HEK293 (cell line): ENCODE results near the gene R3HDM2.

Experiments
- CTCF ChIA-PET: fragments of 350-600 bp; formaldehyde crosslinking; extraction: SDS; loops from one replicate; lab custom pipeline; 2021; ENCODE audit warnings: antibody characterized with exemption; lab: Yijun Ruan, JAX
- POLR2A ChIA-PET: fragments of 300-600 bp; formaldehyde crosslinking; extraction: SDS; loops from one replicate; lab custom pipeline; 2020; ENCODE audit warnings: antibody characterized with exemption, inconsistent platforms; lab: Yijun Ruan, JAX
- H3K27ac ChIP-seq: fragments of 200-500 bp; sonication (Bioruptor generic); 2 replicates; pipeline ENCODE4 v1.5.1; 2014; ENCODE audit warnings: low read depth, low read length, control low read depth, inconsistent platforms; ENCODE audit errors: extremely low read depth
- H3K36me3 ChIP-seq, 2 experiments: fragments of 200-500 bp in 1 of 2; sonication (Bioruptor generic) in 1 of 2; 1 replicate in 1 of 2; 2 replicates in 1 of 2; pipeline ENCODE4 v1.5.1; 2014 to 2017; ENCODE audit warnings: inconsistent platforms in 2 of 2, low read length in 2 of 2; ENCODE audit not compliant: control insufficient read depth in 2 of 2, insufficient read depth in 1 of 2
- H3K4me1 ChIP-seq: fragments of 200-500 bp; sonication (Bioruptor generic); 2 replicates; pipeline ENCODE4 v1.5.1; 2014; ENCODE audit warnings: mild to moderate bottlenecking, low read length, inconsistent platforms; ENCODE audit not compliant: control insufficient read depth, insufficient read depth
- H3K4me3 ChIP-seq: 2 replicates; pipeline ENCODE4 v1.5.1; 2011; ENCODE audit warnings: low read depth, mild to moderate bottlenecking, control low read depth, low read length, moderate library complexity
- H3K9me3 ChIP-seq: fragments of 200-500 bp; sonication (Bioruptor generic); 2 replicates; pipeline ENCODE4 v1.5.1; 2014; ENCODE audit warnings: low read depth, low read length, inconsistent platforms; ENCODE audit not compliant: control insufficient read depth, insufficient read depth
- GLIS2 ChIP-seq: fragments of 450-650 bp; formaldehyde crosslinking; IDR thresholded peaks from 2 replicates; pipeline ENCODE4 v1.5.1; 2016; ENCODE audit warnings: missing biosample characterization, missing genetic modification characterization
- HOXD13 ChIP-seq: sonication (generic); formaldehyde crosslinking; IDR thresholded peaks from 2 replicates; pipeline ENCODE4 v1.8.0; 2022; ENCODE audit warnings: missing genetic modification reagents, borderline replicate concordance
- KLF8 ChIP-seq: fragments of 450-650 bp; formaldehyde crosslinking; IDR thresholded peaks from 2 replicates; pipeline ENCODE4 v1.5.1; 2016; ENCODE audit warnings: missing biosample characterization, missing genetic modification characterization
- SCRT2 ChIP-seq: fragments of 450-650 bp; formaldehyde crosslinking; IDR thresholded peaks from 2 replicates; pipeline ENCODE4 v1.5.1; 2016; ENCODE audit warnings: missing biosample characterization, missing genetic modification characterization
- SP7 ChIP-seq: fragments of 450-650 bp; formaldehyde crosslinking; IDR thresholded peaks from 2 replicates; pipeline ENCODE4 v1.5.1; 2016; ENCODE audit warnings: missing biosample characterization, missing genetic modification characterization
- TRIM28 ChIP-seq: IDR thresholded peaks from 2 replicates; pipeline ENCODE4 v1.6.1; 2011; ENCODE audit warnings: low read length, control low read depth, borderline replicate concordance
- ZBTB7A ChIP-seq: fragments of 450-650 bp; formaldehyde crosslinking; IDR thresholded peaks from 2 replicates; pipeline ENCODE4 v1.5.1; 2016; ENCODE audit warnings: low read depth, missing biosample characterization, missing genetic modification characterization
- ZFHX2 ChIP-seq: fragments of 450-650 bp; formaldehyde crosslinking; conservative IDR thresholded peaks from 2 replicates; pipeline ENCODE4 v1.5.1; 2016; ENCODE audit warnings: missing biosample characterization, missing genetic modification characterization
- ZFP41 ChIP-seq: fragments of 450-650 bp; formaldehyde crosslinking; IDR thresholded peaks from 2 replicates; pipeline ENCODE4 v1.5.1; 2016; ENCODE audit warnings: missing biosample characterization, missing genetic modification characterization, borderline replicate concordance
- ZNF211 ChIP-seq: fragments of 450-650 bp; formaldehyde crosslinking; IDR thresholded peaks from 2 replicates; pipeline ENCODE4 v1.5.1; 2016; ENCODE audit warnings: low read depth, missing biosample characterization, missing genetic modification characterization
- ZNF24 ChIP-seq: fragments of 450-650 bp; formaldehyde crosslinking; IDR thresholded peaks from 2 replicates; pipeline ENCODE4 v1.5.1; 2016; ENCODE audit warnings: missing biosample characterization, missing genetic modification characterization
- ZNF549 ChIP-seq: fragments of 450-650 bp; IDR thresholded peaks from 2 replicates; pipeline ENCODE4 v1.5.1; 2018; ENCODE audit warnings: missing biosample characterization, missing genetic modification characterization, mild to moderate bottlenecking, inconsistent platforms, moderate library complexity
- ZNF558 ChIP-seq: fragments of 450-650 bp; formaldehyde crosslinking; IDR thresholded peaks from 2 replicates; pipeline ENCODE4 v1.5.1; 2016; ENCODE audit warnings: missing biosample characterization, missing genetic modification characterization
- ZSCAN16 ChIP-seq: fragments of 450-650 bp; formaldehyde crosslinking; IDR thresholded peaks from 2 replicates; pipeline ENCODE4 v1.5.1; 2016; ENCODE audit warnings: missing biosample characterization, missing genetic modification characterization
- TF ChIP-seq, protein P1 (sequence below): fragments of 450-650 bp; formaldehyde crosslinking; IDR thresholded peaks from 2 replicates; pipeline ENCODE4 v1.5.1; 2016; ENCODE audit warnings: missing biosample characterization, missing genetic modification characterization
- TF ChIP-seq, protein P2 (sequence below): fragments of 450-650 bp; formaldehyde crosslinking; IDR thresholded peaks from 2 replicates; pipeline ENCODE4 v1.5.1; 2017; ENCODE audit warnings: missing biosample characterization, missing genetic modification characterization
- TF ChIP-seq, protein P3 (sequence below): fragments of 450-650 bp; formaldehyde crosslinking; optimal IDR thresholded peaks from 2 replicates; pipeline ENCODE3; 2016; ENCODE audit warnings: missing biosample characterization, mild to moderate bottlenecking, missing genetic modification characterization
- TF ChIP-seq, protein P4 (sequence below): fragments of 450-650 bp; formaldehyde crosslinking; IDR thresholded peaks from 2 replicates; pipeline ENCODE4 v1.5.1; 2016; ENCODE audit warnings: missing biosample characterization, missing genetic modification characterization
- TF ChIP-seq, protein P5 (sequence below): fragments of 450-650 bp; formaldehyde crosslinking; IDR thresholded peaks from 2 replicates; pipeline ENCODE4 v1.5.1; 2017; ENCODE audit warnings: missing biosample characterization, missing genetic modification characterization
- TF ChIP-seq, protein P6 (sequence below): fragments of 450-650 bp; formaldehyde crosslinking; IDR thresholded peaks from 2 replicates; pipeline ENCODE4 v1.5.1; 2016; ENCODE audit warnings: missing biosample characterization, missing genetic modification characterization
- TF ChIP-seq, protein P7 (sequence below): fragments of 450-650 bp; formaldehyde crosslinking; IDR thresholded peaks from 2 replicates; pipeline ENCODE4 v1.5.1; 2017; ENCODE audit warnings: missing biosample characterization, missing genetic modification characterization
- TF ChIP-seq, protein P8 (sequence below): fragments of 450-650 bp; formaldehyde crosslinking; IDR thresholded peaks from 2 replicates; pipeline ENCODE4 v1.5.1; 2016; ENCODE audit warnings: missing biosample characterization, missing genetic modification characterization, low read depth

The R3HDM2 gene

DNA sequence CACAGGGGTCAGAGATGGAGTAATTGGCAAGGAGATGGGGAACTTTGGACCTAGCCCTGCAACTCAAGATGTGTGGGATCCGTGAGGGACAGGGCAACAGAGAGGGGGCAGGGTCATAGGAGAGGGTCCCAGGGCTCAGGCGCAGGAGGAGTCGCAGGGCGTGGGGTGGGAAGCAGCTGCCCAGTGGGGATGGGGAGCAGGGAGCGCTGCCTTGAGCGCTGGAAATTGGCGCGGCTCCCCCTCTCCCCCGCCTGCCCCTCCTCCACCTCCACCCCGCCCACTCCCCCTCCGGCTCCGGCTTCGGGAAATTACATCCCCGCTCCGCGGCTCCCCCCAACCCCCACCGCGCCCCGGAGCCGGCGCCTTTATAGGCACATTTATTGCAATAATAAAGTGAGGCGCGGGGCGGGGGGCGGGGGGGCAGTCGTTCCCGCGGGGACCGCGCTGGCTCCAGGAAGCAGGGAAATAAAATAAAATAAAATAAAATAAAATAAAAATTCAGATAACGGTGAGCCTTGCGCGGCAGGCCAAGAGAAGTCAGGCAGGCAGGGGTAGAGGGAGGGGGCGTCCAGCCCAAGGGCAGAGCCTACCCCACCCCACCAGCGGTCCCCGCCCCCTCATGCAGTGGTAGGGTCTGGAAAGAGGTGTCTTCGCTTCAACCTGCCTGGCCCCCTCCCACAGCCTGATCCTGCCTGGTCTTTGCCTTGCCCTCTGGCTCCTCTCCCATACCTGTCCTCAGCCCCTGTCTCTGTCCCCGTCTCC lies 210.7 kb downstream of the R3HDM2 start:
- Histone ChIP-seq H3K4me3 (no peak overlapping the region), H3K9me3 (no peaks in the 10 kb centered on the region), H3K36me3 (no peaks in the 10 kb centered on the region), H3K27ac (no peak overlapping the region), H3K4me1 (no peaks in the 10 kb centered on the region; the same call in 1 of the 2 replicates)
- POLR2A ChIA-PET, result interaction anchor here (4.8 kb wide), 1 partner anchor 10 kb away, joined by 44 read pairs; the partner anchor contains the start of gene SHMT2
- CTCF ChIA-PET, result interaction anchor here (8.8 kb wide), 1 partner anchor 17 kb away, joined by 628 read pairs; the partner anchor contains the start of gene SHMT2
- TF ChIP-seq, protein P1, sequence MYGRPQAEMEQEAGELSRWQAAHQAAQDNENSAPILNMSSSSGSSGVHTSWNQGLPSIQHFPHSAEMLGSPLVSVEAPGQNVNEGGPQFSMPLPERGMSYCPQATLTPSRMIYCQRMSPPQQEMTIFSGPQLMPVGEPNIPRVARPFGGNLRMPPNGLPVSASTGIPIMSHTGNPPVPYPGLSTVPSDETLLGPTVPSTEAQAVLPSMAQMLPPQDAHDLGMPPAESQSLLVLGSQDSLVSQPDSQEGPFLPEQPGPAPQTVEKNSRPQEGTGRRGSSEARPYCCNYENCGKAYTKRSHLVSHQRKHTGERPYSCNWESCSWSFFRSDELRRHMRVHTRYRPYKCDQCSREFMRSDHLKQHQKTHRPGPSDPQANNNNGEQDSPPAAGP, result 0 out of 2 replicates have a peak, but pooled peaks have one; percentile 18
- TF ChIP-seq TRIM28 (no peak), ZBTB7A (0 out of 2 replicates have a peak, but pooled peaks have one; percentile 29), GLIS2 (tag by site-specific recombination) (peak; percentile 64; the same call in 1 of the 2 replicates), SP7 (peak; percentile 31; the same call in 1 of the 2 replicates), ZNF549 (tag by site-specific recombination) (no peak), ZFHX2 (peak; percentile 64; the same call in 1 of the 2 replicates), KLF8 (tag by site-specific recombination) (0 out of 2 replicates have a peak, but pooled peaks have one; percentile 14), SCRT2 (no peak), ZNF211 (tag by site-specific recombination) (no peak), ZNF558 (tag by site-specific recombination) (no peak), HOXD13 (CRISPR knock-in tag) (no peak), ZFP41 (tag by site-specific recombination) (no peak), ZSCAN16 (tag by site-specific recombination) (no peak), ZNF24 (no peak)
- TF ChIP-seq, protein P2, sequence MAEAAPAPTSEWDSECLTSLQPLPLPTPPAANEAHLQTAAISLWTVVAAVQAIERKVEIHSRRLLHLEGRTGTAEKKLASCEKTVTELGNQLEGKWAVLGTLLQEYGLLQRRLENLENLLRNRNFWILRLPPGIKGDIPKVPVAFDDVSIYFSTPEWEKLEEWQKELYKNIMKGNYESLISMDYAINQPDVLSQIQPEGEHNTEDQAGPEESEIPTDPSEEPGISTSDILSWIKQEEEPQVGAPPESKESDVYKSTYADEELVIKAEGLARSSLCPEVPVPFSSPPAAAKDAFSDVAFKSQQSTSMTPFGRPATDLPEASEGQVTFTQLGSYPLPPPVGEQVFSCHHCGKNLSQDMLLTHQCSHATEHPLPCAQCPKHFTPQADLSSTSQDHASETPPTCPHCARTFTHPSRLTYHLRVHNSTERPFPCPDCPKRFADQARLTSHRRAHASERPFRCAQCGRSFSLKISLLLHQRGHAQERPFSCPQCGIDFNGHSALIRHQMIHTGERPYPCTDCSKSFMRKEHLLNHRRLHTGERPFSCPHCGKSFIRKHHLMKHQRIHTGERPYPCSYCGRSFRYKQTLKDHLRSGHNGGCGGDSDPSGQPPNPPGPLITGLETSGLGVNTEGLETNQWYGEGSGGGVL (tag by site-specific recombination), result peak; percentile 91
- TF ChIP-seq, protein P3, sequence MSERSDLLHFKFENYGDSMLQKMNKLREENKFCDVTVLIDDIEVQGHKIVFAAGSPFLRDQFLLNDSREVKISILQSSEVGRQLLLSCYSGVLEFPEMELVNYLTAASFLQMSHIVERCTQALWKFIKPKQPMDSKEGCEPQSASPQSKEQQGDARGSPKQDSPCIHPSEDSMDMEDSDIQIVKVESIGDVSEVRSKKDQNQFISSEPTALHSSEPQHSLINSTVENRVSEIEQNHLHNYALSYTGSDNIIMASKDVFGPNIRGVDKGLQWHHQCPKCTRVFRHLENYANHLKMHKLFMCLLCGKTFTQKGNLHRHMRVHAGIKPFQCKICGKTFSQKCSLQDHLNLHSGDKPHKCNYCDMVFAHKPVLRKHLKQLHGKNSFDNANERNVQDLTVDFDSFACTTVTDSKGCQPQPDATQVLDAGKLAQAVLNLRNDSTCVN, result peak; percentile 6
- TF ChIP-seq, protein P4, sequence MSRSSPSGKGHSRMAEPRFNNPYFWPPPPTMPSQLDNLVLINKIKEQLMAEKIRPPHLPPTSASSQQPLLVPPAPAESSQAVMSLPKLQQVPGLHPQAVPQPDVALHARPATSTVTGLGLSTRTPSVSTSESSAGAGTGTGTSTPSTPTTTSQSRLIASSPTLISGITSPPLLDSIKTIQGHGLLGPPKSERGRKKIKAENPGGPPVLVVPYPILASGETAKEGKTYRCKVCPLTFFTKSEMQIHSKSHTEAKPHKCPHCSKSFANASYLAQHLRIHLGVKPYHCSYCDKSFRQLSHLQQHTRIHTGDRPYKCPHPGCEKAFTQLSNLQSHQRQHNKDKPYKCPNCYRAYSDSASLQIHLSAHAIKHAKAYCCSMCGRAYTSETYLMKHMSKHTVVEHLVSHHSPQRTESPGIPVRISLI (tag by site-specific recombination), result no peak
- TF ChIP-seq, protein P5, sequence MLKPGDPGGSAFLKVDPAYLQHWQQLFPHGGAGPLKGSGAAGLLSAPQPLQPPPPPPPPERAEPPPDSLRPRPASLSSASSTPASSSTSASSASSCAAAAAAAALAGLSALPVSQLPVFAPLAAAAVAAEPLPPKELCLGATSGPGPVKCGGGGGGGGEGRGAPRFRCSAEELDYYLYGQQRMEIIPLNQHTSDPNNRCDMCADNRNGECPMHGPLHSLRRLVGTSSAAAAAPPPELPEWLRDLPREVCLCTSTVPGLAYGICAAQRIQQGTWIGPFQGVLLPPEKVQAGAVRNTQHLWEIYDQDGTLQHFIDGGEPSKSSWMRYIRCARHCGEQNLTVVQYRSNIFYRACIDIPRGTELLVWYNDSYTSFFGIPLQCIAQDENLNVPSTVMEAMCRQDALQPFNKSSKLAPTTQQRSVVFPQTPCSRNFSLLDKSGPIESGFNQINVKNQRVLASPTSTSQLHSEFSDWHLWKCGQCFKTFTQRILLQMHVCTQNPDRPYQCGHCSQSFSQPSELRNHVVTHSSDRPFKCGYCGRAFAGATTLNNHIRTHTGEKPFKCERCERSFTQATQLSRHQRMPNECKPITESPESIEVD (tag by site-specific recombination), result no peak
- TF ChIP-seq, protein P6, sequence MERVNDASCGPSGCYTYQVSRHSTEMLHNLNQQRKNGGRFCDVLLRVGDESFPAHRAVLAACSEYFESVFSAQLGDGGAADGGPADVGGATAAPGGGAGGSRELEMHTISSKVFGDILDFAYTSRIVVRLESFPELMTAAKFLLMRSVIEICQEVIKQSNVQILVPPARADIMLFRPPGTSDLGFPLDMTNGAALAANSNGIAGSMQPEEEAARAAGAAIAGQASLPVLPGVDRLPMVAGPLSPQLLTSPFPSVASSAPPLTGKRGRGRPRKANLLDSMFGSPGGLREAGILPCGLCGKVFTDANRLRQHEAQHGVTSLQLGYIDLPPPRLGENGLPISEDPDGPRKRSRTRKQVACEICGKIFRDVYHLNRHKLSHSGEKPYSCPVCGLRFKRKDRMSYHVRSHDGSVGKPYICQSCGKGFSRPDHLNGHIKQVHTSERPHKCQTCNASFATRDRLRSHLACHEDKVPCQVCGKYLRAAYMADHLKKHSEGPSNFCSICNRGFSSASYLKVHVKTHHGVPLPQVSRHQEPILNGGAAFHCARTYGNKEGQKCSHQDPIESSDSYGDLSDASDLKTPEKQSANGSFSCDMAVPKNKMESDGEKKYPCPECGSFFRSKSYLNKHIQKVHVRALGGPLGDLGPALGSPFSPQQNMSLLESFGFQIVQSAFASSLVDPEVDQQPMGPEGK (tag by site-specific recombination), result no peak
- TF ChIP-seq, protein P7, sequence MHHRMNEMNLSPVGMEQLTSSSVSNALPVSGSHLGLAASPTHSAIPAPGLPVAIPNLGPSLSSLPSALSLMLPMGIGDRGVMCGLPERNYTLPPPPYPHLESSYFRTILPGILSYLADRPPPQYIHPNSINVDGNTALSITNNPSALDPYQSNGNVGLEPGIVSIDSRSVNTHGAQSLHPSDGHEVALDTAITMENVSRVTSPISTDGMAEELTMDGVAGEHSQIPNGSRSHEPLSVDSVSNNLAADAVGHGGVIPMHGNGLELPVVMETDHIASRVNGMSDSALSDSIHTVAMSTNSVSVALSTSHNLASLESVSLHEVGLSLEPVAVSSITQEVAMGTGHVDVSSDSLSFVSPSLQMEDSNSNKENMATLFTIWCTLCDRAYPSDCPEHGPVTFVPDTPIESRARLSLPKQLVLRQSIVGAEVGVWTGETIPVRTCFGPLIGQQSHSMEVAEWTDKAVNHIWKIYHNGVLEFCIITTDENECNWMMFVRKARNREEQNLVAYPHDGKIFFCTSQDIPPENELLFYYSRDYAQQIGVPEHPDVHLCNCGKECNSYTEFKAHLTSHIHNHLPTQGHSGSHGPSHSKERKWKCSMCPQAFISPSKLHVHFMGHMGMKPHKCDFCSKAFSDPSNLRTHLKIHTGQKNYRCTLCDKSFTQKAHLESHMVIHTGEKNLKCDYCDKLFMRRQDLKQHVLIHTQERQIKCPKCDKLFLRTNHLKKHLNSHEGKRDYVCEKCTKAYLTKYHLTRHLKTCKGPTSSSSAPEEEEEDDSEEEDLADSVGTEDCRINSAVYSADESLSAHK (tag by site-specific recombination), result no peak
- TF ChIP-seq, protein P8, sequence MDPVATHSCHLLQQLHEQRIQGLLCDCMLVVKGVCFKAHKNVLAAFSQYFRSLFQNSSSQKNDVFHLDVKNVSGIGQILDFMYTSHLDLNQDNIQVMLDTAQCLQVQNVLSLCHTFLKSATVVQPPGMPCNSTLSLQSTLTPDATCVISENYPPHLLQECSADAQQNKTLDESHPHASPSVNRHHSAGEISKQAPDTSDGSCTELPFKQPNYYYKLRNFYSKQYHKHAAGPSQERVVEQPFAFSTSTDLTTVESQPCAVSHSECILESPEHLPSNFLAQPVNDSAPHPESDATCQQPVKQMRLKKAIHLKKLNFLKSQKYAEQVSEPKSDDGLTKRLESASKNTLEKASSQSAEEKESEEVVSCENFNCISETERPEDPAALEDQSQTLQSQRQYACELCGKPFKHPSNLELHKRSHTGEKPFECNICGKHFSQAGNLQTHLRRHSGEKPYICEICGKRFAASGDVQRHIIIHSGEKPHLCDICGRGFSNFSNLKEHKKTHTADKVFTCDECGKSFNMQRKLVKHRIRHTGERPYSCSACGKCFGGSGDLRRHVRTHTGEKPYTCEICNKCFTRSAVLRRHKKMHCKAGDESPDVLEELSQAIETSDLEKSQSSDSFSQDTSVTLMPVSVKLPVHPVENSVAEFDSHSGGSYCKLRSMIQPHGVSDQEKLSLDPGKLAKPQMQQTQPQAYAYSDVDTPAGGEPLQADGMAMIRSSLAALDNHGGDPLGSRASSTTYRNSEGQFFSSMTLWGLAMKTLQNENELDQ (tag by site-specific recombination), result no peak
